Stimulated activated CD8-positive, alpha-beta memory T cell treated with anti-CD3 and anti-CD28 coated beads, Interleukin-12 subunit alpha, Interleukin-12 subunit beta, amount 100 ng/mL, for 24 hours (primary cell): Measurements from ENCODE around the gene BFSP2.

Experiments
- DNase-seq: peaks from one replicate; pipeline ENCODE4 v3.0.0-alpha.2; 2020; ENCODE audit errors: extremely low read depth

Gene BFSP2

DNA sequence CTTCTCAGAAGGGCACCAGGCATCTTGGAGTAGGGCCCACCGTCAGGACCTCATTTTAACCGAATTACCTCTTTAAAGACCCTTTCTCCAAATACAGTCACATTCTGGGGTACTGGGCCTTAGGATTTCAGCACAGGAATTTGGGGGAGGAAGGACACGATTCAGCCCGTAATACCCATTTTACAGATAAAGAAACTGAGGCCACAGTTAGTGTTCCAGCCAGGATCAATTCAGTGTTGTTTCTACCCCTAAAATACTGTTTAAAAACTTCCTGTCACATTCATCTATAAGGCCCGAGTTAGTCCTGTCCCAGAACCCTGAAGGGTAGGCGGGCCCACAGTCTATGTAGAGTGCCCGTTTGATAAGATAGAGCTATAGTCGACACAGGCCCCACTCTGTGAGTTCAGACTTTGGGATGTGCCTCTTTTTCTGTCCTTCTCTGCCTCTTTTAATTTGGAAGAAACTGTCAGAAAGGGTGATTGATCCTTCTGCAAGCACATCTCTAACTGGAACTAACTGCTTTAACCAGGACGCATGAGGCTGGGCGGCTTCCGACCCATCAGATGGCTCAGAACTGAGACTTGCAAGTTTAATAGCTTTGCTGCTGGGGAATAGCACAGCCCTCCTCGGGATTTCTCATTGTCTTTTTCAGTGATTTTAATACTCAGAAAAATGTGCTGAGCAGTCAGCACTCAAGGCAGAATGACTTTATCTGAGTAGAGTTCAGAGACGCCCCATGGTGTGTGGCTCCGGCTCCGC lies 19.5 kb downstream of the BFSP2 start:
- DNase-seq: no peak

DNA sequence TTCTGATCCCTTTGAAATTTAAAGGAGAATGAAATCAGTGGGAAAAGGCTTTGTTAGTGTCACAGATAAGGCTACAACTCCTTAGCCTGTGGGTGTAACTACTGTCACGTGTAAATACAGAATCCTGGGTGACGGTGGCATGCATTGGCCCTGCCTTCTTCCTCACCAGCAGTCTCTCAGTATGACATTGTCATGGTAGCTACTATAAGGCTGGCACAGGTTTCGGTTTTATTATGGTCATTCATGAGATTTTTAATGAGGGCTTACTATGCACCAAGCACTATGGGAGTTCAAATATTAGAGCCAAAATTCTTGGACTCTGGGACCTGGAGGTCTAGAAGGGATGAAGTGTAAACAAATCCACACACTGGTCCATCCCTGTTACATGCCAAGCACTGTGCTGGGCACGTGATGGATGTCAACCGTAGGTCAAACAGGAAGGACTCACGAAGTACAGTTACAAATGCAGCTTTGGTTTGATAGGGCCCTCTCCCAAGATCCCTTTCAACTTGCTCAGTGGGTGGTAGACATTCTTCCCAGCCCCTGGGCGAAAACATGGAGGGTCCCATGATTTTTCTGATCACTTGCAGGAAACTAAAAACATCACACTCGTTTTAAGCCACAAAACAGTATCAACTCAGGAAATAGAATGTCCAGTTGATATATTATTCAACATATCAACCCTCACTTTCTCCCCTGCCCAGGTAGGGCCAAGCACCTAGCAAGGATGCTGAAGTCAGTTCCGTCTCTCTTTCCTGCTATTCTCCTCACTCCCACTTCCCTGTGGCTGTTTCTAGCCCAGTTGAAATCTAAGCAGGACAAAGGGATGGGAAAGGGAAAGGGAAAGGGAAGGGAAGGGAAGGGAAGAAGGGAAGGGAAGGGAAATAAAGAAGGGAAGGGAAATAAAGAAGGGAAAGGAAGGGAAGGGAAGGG lies 25.3 kb downstream of the BFSP2 start:
- no peak for DNase-seq

DNA sequence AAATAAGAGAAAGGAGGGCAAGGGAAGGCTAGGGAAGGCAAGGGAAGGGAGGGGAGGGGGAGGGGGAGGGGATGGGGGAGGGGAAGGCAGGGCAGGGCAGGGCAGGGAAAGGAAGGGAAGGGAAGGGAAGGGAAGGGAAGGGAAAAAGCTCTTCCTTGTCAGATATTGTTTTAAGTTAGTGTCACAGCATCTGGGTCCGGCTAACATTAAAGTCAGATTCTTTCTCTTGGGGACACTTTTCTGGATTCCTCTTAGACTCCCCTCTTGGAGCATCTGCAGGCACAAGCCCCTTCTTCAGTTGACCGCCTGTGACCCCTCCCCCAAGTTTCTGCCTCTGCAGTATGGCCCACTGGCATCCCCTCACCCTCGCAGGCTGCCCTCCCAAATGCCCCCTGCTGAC lies 26.0 kb downstream of the BFSP2 start:
- no peak for DNase-seq

DNA sequence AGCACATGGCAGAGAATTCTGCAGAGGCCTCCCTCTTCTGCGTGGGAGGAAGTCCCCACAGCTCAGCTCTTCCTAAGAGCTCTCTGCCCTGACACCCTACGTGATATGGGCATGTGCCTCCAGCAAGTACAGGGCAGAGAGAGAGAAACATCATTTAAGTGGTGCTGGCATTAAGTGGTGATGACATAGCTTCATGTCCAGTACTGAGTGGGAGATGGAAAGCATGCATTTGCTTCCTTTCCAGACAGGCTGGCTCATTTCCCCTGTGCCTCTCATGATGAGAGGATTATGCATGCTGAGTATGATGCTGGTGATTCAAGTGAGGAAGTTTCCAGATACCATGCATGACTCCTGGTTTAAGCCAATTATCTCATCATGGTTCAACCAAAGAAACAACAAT lies 26.9 kb downstream of the BFSP2 start:
- DNase-seq: no peak

DNA sequence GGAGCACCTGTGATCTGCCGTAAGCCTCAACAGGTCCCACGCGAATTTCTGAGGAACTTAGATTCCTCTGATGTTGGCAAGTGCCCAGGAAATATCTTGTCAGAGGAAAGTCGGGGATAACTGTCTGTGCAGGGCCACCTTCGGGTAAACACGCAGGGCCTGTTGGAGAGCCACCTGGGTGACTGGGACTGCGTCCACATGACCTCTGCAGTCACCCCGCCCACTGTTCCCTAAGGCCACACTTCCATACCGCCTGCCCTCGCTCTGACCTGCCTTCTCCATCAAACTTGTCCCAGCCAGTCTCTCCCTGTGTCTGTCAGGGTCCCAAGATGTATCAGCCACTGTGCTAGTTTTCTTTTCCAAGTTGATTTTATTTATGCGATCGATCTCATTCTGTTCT lies 28.7 kb downstream of the BFSP2 start:
- no peak for DNase-seq

DNA sequence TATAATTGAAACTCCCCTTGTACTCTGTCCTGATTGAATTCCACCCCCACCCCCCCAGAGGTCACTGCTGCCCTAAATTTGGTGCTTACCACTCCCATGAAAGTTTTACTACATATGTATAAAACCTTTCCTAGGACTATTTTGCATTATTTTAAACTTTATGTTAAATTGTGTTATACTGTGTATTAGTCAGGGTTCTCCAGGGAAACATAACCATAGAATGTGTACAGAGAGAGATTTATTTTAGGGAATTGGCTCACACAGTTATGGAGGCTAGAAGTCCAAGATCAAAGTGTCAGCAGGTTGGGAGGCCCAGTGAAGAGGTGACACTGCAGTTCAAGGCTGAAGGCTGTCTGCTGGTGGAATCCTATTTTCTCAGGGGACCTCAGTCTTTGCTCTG lies 29.2 kb downstream of the BFSP2 start:
- DNase-seq: no peak

DNA sequence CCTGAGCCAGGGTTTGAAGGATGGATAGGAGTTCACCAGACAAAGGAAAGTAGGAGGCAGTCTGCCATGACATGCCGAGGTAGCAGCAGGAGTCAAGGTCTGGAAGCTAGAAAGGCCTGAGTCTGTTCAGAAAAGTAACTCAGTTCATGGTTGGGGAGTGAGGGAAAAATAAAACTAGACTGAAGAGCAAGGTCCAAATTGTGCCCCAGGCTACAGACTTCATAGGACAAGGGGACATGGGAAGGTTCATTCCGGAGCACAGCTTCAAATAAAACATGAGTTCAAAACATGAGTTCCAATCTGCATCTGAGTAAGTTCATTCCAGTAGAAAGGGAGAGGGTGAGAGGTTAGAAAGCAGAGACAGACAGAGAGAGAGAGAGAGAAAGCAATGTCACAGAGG lies 39.7 kb downstream of the BFSP2 start:
- DNase-seq: no peak

DNA sequence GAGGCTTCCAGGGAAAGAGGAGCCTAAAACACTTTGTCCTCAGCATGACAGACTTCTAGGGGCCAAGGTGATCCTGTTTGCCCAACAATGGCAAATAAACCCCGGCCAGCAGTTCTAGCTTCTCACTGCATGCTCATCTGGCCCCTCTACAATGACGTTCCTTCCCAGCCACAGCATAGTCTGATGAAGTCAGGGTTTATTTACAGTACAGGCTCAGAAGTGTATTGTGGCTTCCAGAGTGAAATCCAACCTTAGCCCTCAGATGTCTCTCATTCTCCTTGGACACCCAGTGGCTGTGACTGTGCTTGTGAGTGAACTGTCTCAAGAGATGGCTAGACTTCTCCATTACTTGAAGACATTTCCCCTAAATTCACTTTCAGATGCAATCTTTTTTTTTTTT lies 40.8 kb downstream of the BFSP2 start:
- DNase-seq: no peak

DNA sequence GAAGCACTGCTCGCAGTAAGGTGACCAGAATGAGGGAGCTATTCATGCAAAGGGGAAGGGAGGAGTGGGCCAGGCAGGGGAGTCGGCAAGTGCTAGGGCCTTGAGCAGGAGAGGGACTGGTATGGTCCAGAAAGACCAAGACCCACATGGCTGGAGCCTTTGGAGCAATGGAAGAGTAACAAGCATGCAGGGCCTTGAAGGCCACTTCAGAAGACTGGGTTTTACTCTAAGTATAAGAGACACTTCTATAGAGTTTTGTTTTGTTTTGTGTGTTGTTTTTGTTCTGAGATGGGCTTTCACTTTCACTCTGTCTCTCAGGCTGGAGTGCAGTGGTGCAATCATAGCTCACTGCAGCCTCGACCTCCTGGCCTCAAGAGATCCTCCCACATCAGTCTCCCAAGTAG lies 42.0 kb downstream of the BFSP2 start:
- no peak for DNase-seq

DNA sequence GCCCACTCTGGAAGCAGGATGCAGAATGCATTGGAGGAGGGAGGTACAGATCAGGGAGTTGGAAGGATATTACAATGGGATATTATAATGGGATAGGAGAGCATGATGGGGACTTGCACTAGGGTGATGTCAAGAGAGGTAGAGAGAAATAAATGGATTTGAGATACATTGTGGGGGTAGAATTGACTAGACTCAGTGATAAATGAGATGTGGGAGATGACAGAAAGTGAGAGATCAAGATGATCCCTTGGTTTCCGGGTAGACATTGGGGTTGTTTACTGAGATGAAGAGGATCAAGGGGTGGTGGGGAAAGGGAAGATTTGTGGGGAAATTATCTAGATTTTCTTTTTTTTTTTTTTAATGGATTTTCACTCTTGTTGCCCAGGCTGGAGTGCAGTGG lies 42.7 kb downstream of the BFSP2 start:
- DNase-seq: no peak

DNA sequence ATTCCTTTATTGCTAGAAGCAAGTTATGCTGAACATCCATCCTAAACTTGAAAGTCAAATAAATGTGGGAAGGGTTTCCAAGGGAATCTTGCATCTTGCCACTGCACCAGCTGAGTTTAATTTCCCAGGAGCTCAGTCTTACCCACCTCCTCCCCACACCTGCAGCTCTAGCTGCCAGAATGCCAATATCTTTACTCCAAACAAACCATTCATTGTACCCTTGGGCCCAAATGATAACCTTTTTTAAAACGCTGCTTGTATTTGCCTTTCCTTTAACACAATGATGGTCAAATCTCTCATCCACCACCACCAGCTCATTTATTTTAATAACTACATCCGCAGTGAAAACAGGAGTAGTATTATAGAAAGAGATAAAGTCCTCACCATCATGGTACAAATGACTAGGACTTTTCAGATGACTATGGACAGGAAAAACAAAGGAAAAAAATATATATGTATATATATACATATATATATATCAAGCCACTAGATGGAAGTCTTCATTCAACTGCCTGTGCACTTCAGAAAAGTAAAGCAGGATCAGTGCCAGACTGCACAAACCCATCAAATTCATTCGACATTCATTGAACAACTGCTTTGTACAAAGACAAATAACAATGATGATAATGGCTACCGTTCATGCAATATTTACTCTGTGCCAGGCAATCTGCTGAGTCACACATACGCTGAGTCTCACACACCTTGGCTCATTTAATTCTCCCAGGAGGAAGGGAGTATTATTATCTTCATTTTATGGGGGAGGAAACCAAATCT lies 44.0 kb downstream of the BFSP2 start:
- no peak for DNase-seq

DNA sequence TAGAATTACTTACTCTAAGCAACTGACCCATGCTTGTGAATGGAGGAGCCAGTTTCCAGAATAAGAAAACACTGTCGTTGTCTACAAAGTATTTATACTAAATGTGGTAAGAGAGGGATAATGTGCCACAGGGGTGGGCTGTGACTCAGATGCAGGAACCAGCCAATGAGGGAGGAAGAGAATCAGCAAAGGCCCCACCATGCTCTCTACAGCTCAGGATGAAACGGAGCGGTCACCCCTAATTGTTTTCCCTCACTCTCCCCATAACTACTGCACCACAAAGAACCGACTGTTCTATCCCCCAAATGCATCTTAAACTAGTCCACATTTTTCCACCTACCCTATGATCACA lies 44.5 kb downstream of the BFSP2 start:
- no peak for DNase-seq

DNA sequence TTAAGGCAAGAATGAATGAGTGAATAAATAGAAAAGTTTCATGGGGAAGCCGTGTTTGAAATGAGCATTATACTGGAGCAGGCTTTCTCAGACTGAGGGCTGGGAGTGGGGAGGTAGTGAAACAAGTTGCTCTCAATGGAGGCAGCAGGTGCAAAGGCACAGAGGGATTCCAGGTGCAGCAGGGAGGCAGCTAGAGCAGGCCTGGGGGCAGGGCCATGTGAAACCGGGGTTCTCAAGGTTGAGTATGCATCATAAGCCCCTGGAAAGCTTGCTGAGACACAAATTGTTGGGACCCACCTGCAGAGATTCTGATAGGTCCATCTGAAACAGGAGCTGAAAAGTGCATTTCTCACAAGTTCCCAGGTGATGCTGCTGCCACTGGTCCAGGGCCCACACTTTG lies 45.3 kb downstream of the BFSP2 start:
- DNase-seq: no peak

DNA sequence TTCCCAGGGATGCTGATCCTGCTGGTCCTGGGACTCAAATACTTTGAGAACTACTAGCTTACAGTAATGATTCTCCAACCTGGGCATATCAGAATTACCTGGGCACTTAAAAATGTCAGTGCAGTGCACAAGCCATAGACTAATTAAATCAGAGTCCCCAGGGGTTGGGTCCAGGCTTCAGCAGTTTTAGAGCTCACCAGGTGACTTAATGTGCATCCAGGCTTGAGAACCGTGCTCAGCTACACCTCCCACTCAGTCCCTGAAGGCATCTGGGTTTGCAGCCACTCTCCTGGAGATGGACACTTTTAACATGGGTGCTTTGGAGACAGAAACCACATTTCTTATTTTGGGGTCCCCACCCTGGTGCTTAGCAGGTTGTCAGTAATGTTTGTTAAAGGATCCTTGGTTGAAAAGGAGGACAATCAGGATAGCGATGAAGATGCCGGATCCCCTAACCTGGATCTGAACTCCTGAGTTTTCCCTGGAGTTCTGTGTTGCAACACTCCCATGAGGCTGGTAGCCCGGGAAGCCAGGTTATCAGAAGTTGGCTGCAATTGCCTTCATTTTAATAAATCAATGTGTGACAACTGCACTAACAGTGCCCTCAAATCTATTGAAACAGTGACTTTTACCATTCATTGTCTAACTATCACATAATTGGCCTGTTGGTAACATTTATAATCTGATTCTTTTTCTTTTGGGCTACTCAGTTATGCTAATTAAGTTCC lies 48.1 kb downstream of the BFSP2 start:
- no peak for DNase-seq

DNA sequence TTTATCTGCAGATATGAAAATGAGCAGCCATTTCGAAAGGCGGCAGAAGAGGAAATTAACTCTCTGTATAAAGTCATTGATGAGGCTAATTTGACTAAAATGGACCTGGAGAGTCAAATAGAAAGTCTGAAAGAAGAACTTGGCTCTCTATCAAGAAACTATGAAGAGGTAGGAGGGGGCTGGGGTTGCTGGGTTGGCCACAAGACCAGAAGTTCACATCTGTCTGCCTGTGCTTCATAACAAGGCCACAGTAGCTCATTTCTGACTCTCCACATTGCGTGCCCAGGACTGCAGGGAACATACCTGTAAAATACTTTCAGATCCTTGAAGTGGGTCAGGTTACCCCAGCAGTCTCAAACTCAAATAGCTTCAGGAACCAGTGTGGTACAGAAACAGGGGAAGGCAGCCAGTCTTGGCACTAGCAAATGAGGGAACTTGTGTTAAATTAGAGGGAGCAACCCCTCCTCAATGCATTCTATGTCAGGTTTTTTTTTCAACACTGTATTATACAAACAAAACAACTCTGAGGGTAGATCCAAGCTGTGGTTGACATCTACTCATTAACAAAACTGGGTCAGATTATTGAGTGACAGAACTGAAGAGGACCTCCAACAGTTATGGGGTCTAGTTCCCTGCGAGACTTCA lies 48.7 kb downstream of the BFSP2 start:
- peak; percentile 22 for DNase-seq

DNA sequence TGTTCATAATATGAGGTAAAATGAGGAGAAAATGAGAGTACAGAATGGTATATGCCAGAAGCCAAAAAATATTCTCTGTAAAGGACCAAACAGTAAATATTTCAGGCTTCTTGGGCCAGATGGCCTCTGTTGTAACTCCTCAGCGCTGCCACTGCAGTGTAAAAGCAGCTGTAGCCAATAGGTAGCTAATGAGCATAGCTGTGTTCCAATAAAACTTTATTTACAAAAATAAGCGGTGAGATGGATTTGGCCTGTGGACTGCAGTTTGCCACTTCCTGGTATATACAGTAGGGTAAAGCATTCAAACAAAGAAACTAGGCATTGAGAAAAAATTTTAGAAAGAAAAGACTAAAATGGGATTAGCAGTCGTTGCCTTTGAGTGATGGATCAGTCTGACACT lies 51.5 kb downstream of the BFSP2 start:
- DNase-seq: no peak

DNA sequence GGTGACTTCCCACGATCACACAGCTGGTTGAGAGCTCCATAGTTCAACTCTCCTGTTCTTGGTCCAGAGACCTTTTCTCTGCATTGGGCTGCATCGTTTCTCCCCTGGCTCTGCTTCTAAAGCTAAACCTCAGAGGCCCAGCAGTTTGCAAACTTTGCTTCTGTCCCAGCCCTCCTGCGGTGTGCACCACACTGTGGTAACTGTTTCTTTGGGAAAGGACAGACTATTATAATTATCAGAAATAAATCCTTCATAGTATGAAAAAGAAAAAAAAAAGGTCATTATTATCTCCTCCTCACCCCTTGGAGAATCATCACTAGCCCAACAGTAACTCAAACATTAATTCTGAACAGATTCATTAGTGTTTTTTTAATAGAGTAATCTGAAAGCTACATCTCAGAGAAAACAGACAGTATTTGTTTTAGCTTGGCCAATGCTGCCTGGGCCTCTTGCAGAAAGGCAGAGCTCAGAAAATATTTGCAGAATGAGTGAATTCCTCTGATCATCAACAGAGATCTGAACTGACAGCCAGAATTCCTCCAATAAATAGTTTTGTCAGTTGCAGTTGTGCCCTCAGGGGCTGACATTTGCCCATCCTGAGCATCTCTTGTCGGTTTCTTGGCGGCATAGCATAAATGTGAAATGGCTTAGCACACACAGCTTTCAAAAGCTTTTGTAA lies 52.9 kb downstream of the BFSP2 start:
- DNase-seq: no peak

DNA sequence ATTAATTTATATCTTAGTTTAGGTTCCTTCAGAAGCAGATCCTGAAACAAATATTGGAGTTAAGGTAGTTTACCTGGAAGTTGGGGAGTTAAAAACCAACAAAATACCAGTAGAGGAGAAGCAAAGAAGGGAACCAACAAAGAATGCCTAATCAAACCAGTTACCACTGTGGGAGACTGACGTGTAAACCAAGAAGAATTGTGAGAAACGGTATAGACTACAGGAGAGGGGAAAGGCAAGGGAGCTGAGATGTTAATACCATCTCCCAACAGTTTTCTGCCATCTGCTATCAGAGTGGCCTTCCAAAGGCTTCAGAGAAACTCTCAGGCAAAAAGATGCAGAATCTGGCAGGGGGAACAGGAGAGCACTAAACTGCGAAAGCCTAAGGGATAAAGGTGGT lies 53.5 kb downstream of the BFSP2 start:
- no peak for DNase-seq

DNA sequence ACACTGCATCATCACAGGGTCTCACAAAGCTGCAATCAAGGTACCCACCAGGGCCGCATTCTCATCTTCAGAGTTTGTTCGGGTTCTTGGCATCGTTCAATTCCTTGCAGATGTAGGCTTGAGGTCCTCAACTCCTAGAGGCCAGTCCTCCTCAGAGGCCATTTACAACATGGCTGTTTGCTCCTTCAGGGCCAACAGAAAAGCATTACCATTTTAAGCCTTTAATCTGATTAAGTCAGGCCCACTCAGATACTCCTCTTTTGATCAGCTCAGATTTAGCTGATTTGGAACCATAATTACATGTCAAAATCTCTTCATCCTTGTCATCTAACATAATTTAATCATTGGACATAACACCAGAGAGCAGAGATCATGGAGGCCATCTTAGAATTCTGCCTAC lies 55.4 kb downstream of the BFSP2 start:
- DNase-seq: no peak

DNA sequence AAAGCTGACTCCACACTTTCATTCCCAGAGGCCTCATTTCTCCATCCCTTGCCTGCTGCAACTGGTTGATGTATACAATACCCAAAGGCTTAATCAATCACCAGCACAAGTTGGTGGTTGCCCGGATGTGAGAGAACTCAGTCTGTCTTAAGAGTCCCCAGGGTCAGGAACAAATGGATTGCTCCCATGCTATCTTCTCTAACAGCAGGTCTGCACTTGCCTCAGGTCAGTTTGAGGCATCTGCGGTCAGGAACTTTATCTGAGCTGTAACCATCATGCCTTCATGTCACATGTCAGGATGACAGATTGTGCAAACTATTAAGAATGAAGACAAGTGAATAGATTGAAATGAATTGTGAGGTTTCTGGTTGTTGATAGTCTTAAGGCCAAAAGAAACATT lies 56.1 kb downstream of the BFSP2 start:
- no peak for DNase-seq

DNA sequence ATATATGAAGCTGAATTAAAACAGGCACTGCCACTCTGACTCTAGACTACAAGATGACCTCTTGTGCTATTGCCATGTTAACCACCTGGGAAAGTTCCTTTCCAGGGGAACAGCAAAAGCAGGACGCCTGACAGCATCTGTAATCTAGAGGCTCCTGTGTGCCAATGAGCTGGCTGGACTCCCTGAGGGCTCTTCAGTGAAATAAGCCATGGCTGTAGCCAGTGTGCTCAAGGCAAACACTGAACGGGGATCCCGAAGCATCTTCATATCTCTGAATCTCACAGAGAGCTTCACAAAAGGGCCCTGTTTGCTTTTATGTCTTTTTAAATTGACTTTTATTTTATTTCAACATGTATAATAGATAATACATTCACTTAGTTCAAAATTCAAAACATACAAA lies 57.2 kb downstream of the BFSP2 start:
- no peak for DNase-seq
